K562 (cell line): ENCODE results near the gene EIPR1. TPM values are rescaled to one million over a fixed set of nuclear protein-coding genes. Genes with fewer than 3 reads are reported as not detected.
"Not testable (repeated sequence)": the region's sequence is repeated elsewhere in the genome, so short reads cannot be mapped to it uniquely, and the experiment has no call there.

ENCODE experiments used
- ATAC-seq: fragments of 200-7000 bp; cut with Tn5 transposase; 3 replicates; pipeline ENCODE4 v1.9.1; 2020; ENCODE audit warnings: moderate library complexity
- BruUV-seq: library from RNA; stranded (reverse); fragments of 400-500 nt; replicated peaks from 2 replicates; lab custom pipeline; 2021; lab: Mats Ljungman, UMichigan
- CTCF ChIA-PET: fragments of 300-600 bp; formaldehyde crosslinking; extraction: SDS; loops from one replicate; lab custom pipeline; 2021; ENCODE audit warnings: low intra/inter-chr PET ratio; lab: Yijun Ruan, JAX
- POLR2A ChIA-PET: fragments of 300-600, 350-650 bp; sonication (Branson Sonifier 250); formaldehyde crosslinking; extraction: SDS; loops from one replicate; lab custom pipeline; 2021; ENCODE audit warnings: antibody characterized with exemption, inconsistent platforms; lab: Yijun Ruan, JAX
- DNase-seq, 4 experiments: peaks; one replicate each; pipeline versions ENCODE4 v3.0.0 to v3.0.0-alpha.2; 2011 to 2018; ENCODE audit warnings: low spot score in 3 of 4, mixed read lengths in 3 of 4; ENCODE audit errors: extremely low read depth in 1 of 4
- FAIRE-seq: peaks from 2 replicates; lab custom pipeline; 2011; peaks lifted over from hg19 to GRCh38; lab: Jason Lieb, UNC
- H2AFZ ChIP-seq: 2 replicates; pipeline ENCODE4 v1.6.0; 2011; ENCODE audit warnings: low read depth, low read length, control low read depth, inconsistent platforms
- H3K27ac ChIP-seq: fragments of 200-600 bp; 3 replicates; pipeline ENCODE4 v1.8.0; 2011; ENCODE audit warnings: low read depth, mild to moderate bottlenecking, control low read depth, inconsistent platforms, low read length, moderate library complexity, mixed read lengths; ENCODE audit errors: extremely low read depth
- H3K27me3 ChIP-seq, 2 experiments: fragments of 300-600 bp in 1 of 2; 2 replicates in 1 of 2; 3 replicates in 1 of 2; pipeline versions ENCODE4 v1.6.0 to v1.8.0; 2011; ENCODE audit warnings: inconsistent platforms in 2 of 2, low read length in 2 of 2, mild to moderate bottlenecking in 1 of 2, mixed read lengths in 1 of 2, moderate library complexity in 1 of 2; ENCODE audit not compliant: control insufficient read depth in 2 of 2, insufficient read depth in 2 of 2
- H3K36me3 ChIP-seq: fragments of 300-600 bp; 3 replicates; pipeline ENCODE4 v1.8.0; 2011; ENCODE audit warnings: mild to moderate bottlenecking, low read length, inconsistent platforms; ENCODE audit not compliant: control insufficient read depth, insufficient read depth
- H3K4me1 ChIP-seq, 2 experiments: fragments of 200-600 bp in 1 of 2; replicated peaks in 1 of 2; 2 replicates in 1 of 2; 3 replicates in 1 of 2; pipeline versions ENCODE4 v1.5.1 to v1.8.0; 2011; ENCODE audit warnings: inconsistent platforms in 2 of 2, low read length in 2 of 2, mild to moderate bottlenecking in 1 of 2, mixed read lengths in 1 of 2, moderate library complexity in 1 of 2; ENCODE audit not compliant: control insufficient read depth in 2 of 2, insufficient read depth in 2 of 2
- H3K4me2 ChIP-seq: 2 replicates; pipeline ENCODE4 v1.6.1; 2011; ENCODE audit warnings: low read length, control low read depth, inconsistent platforms, mixed read lengths; ENCODE audit not compliant: insufficient read depth
- H3K4me3 ChIP-seq: fragments of 200-600 bp; sonication (generic), shearing (Covaris generic); 2 replicates; pipeline ENCODE4 v1.5.1; 2016; ENCODE audit warnings: control low read depth, inconsistent platforms
- H3K79me2 ChIP-seq: fragments of 200-600 bp; 3 replicates; pipeline ENCODE4 v1.8.0; 2011; ENCODE audit warnings: low read length, inconsistent platforms; ENCODE audit not compliant: control insufficient read depth, insufficient read depth
- H3K9ac ChIP-seq, 2 experiments: 2 replicates each; pipeline versions ENCODE4 v1.6.0 to v1.6.1; 2011; ENCODE audit warnings: low read depth in 2 of 2, low read length in 2 of 2, control low read depth in 1 of 2, inconsistent platforms in 1 of 2, mild to moderate bottlenecking in 1 of 2, mixed read lengths in 1 of 2; ENCODE audit not compliant: insufficient read depth in 1 of 2
- H3K9me1 ChIP-seq: one replicate; pipeline ENCODE4 v1.6.0; 2011; ENCODE audit warnings: inconsistent platforms, mild to moderate bottlenecking, low read length, moderate library complexity; ENCODE audit not compliant: control insufficient read depth, insufficient read depth
- H3K9me3 ChIP-seq: replicated peaks from 2 replicates; pipeline ENCODE4 v1.5.1; 2011; ENCODE audit warnings: low read depth, low read length, inconsistent platforms; ENCODE audit not compliant: control insufficient read depth, insufficient read depth
- H4K20me1 ChIP-seq: replicated peaks from 2 replicates; pipeline ENCODE4 v1.6.1; 2011; ENCODE audit warnings: low read length, inconsistent platforms, mixed read lengths; ENCODE audit not compliant: control insufficient read depth, insufficient read depth
- WGBS: fragments of 100-300 bp; shearing (Covaris generic); methylation state at CpG from one replicate; pipeline ENCODE4 v1.1.6; 2016; ENCODE audit warnings: low coverage, mixed read lengths; ENCODE audit not compliant: insufficient coverage; ENCODE audit errors: missing lambda C conversion rate; 5-methylcytosine and 5-hydroxymethylcytosine counted together
- in situ Hi-C: fragments of 300-500 bp; cut with MboI; formaldehyde crosslinking; loops from 4 replicates; pipeline ENCODE4 v1.15.0; 2018; ENCODE audit warnings: inconsistent platforms, mixed read lengths
- intact Hi-C: fragments of 100-400 bp; cut with micrococcal nuclease; formaldehyde crosslinking; loops from 2 replicates; pipeline ENCODE4 v1.14.2; 2022
- polyA plus RNA-seq, 8 experiments: library from polyadenylated mRNA; depleted of rRNA in 4 of 8; stranded (reverse) in 5 of 8; unstranded in 3 of 8; fragments of >200 nt; fragmentation: Nextera tagmentation in 2 of 8; fragmentation: Illumina TruSeq in 1 of 8; extraction: Ambion mirVana in 2 of 8; extraction: Trizol in 1 of 8; gene quantifications; 2 replicates each; pipeline versions ENCODE4 v1.2.1 to v1.2.3, GENCODE V29; 2011 to 2014; ENCODE audit warnings: inconsistent platforms in 1 of 8, missing spikeins in 1 of 8
- total RNA-seq, 7 experiments: library from RNA; depleted of rRNA in 6 of 7; stranded (reverse); fragments of >200 nt in 6 of 7; fragmentation: Illumina TruSeq in 2 of 7; extraction: Trizol in 2 of 7; gene quantifications; 2 replicates each; pipeline versions ENCODE4 v1.2.1 to v1.2.3, GENCODE V29; 2011 to 2021; ENCODE audit warnings: low replicate concordance in 1 of 7
- TF ChIP-seq, protein P1 (sequence below): sonication (generic); formaldehyde crosslinking; IDR thresholded peaks from 2 replicates; pipeline ENCODE4 v1.8.1; 2023; ENCODE audit warnings: mild to moderate bottlenecking, missing genetic modification reagents

Gene EIPR1
- total and polyA plus RNA-seq, 9 of the 15 experiments (the other 6 are each of a cell fraction or from before 2014, with no cell fraction given) = 19.9 to 54.4 (median 35.9) TPM

DNA sequence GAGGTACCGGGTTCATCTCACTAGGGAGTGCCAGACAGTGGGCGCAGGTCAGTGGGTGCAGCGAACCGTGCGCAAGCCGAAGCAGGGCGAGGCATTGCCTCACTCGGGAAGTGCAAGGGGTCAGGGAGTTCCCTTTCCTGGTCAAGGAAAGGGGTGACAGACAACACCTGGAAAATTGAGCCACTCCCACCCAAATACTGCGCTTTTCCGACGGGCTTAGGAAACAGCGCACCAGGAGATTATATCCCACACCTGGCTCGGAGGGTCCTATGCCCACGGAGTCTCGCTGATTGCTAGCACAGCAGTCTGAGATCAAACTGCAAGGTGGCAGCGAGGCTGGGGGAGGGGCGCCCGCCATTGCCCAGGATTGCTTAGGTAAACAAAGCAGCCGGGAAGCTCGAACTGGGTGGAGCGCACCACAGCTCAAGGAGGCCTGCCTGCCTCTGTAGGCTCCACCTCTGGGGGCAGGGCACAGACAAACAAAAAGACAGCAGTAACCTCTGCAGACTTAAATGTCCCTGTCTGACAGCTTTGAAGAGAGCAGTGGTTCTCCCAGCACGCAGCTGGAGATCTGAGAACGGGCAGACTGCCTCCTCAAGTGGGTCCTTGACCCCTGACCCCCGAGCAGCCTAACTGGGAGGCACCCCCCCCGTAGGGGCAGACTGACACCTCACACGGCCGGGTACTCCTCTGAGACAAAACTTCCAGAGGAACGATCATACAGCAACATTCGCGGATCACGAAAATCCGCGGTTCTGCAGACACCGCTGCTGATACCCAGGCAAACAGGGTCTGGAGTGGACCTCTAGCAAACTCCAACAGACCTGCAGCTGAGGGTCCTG is 8.1 kb downstream of the EIPR1 start:
- H3K4me3 ChIP-seq, BruUV-seq: not testable (repeated sequence)

More for the DNA sequence above, 8.1 kb downstream of the EIPR1 start:
- CTCF ChIA-PET, H3K4me1 ChIP-seq, intact Hi-C loops, H3K9me3 ChIP-seq, DNase-seq, ATAC-seq, in situ Hi-C loops, H3K9ac ChIP-seq, H3K4me2 ChIP-seq, H3K27ac ChIP-seq, H2AFZ ChIP-seq, H3K27me3 ChIP-seq, H3K36me3 ChIP-seq, FAIRE-seq, H3K9me1 ChIP-seq: not testable (repeated sequence)
- peaks cover 25% of the 10 kb centered on the region for H3K79me2 ChIP-seq
- 76% methylated on average over 8 of the region's 34 CpGs for WGBS
- TF ChIP-seq, protein P1, sequence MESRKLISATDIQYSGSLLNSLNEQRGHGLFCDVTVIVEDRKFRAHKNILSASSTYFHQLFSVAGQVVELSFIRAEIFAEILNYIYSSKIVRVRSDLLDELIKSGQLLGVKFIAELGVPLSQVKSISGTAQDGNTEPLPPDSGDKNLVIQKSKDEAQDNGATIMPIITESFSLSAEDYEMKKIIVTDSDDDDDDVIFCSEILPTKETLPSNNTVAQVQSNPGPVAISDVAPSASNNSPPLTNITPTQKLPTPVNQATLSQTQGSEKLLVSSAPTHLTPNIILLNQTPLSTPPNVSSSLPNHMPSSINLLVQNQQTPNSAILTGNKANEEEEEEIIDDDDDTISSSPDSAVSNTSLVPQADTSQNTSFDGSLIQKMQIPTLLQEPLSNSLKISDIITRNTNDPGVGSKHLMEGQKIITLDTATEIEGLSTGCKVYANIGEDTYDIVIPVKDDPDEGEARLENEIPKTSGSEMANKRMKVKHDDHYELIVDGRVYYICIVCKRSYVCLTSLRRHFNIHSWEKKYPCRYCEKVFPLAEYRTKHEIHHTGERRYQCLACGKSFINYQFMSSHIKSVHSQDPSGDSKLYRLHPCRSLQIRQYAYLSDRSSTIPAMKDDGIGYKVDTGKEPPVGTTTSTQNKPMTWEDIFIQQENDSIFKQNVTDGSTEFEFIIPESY (CRISPR knock-in tag) = peak; percentile 45; the same call in 1 of the 2 replicates
- TF ChIP-seq, all 486 proteins: peak for 1; not testable (repeated sequence) for 485
- POLR2A ChIA-PET, H4K20me1 ChIP-seq: not testable (repeated sequence)
